Astrocyte of the cerebellum (primary cell): Measurements from ENCODE around the gene CREBBP.

Source experiments
- DNase-seq: peaks from one replicate; pipeline ENCODE4 v3.0.0-alpha.2; 2011; ENCODE audit warnings: low read depth
- H3K4me3 ChIP-seq: 2 replicates; pipeline ENCODE4 v1.5.1; 2011; ENCODE audit warnings: mild to moderate bottlenecking, low read depth, low read length, moderate library complexity
- CTCF ChIP-seq: IDR thresholded peaks from 2 replicates; pipeline ENCODE4 v1.5.1; 2012; ENCODE audit warnings: low read length, low read depth, moderate library complexity, mild to moderate bottlenecking; ENCODE audit errors: missing control alignments
- in situ Hi-C: cut with HindIII; loops from 2 replicates; pipeline ENCODE4 v1.10.0; 2017; ENCODE audit warnings: low sequenced_read_pairs

The CREBBP gene

GRCh38 chr16:3821184-3821583 is 59.3 kb downstream of the CREBBP start:
- no peak for DNase-seq
- TF ChIP-seq CTCF = no peak
- in situ Hi-C loops = no loop called here
- no peak overlapping the region for H3K4me3 ChIP-seq

GRCh38 chr16:3819746-3820724 is 60.5 kb downstream of the CREBBP start:
- peak; percentile 96 for DNase-seq
- no peak overlapping the region for H3K4me3 ChIP-seq
- no peak for TF ChIP-seq CTCF
- in situ Hi-C loops = no loop called here

GRCh38 chr16:3819175-3819527 is 61.4 kb downstream of the CREBBP start:
- no peak for DNase-seq

GRCh38 chr16:3816326-3816725 is 64.2 kb downstream of the CREBBP start:
- no peak for TF ChIP-seq CTCF
- no peak overlapping the region for H3K4me3 ChIP-seq
- in situ Hi-C loops = no loop called here
- no peak for DNase-seq

More at GRCh38 chr16:3819175-3819527, 61.4 kb downstream of the CREBBP start:
- H3K4me3 ChIP-seq = no peak overlapping the region
- no peak for TF ChIP-seq CTCF
- in situ Hi-C loops = no loop called here

- no peak overlapping the region for H3K4me3 ChIP-seq
- no peak for DNase-seq
- no peak for TF ChIP-seq CTCF
- in situ Hi-C loops = no loop called here
Observed at GRCh38 chr16:3814755-3815154, 65.8 kb downstream of the CREBBP start.

- no peak overlapping the region for H3K4me3 ChIP-seq
- in situ Hi-C loops = no loop called here
- no peak for DNase-seq
- TF ChIP-seq CTCF = no peak
Observed at GRCh38 chr16:3812469-3813172, 67.9 kb downstream of the CREBBP start.
